SK-N-SH (cell line): ENCODE data around the gene FNDC10. TPM values are rescaled to one million over a fixed set of nuclear protein-coding genes. Genes with fewer than 3 reads are reported as not detected.

ENCODE experiments used
- CTCF ChIA-PET: fragments of 300-600, 350-600 bp; formaldehyde crosslinking; extraction: SDS; loops from one replicate; lab custom pipeline; 2021; lab: Yijun Ruan, JAX
- POLR2A ChIA-PET: fragments of 350-600 bp; sonication (Branson Sonifier 250); formaldehyde crosslinking; extraction: SDS; loops from one replicate; lab custom pipeline; 2020; ENCODE audit warnings: antibody characterized with exemption, inconsistent platforms; lab: Yijun Ruan, JAX
- DNase-seq: peaks from one replicate; pipeline ENCODE4 v3.0.0; 2012
- H2AFZ ChIP-seq: fragments of 200-600 bp; sonication (generic); 2 replicates; pipeline ENCODE4 v1.8.1; 2016; ENCODE audit warnings: antibody characterized with exemption, mild to moderate bottlenecking, low read depth
- H3F3A ChIP-seq: fragments of 200-600 bp; sonication (generic); replicated peaks from 2 replicates; pipeline ENCODE3; 2016; ENCODE audit warnings: antibody characterized with exemption, mild to moderate bottlenecking; ENCODE audit not compliant: insufficient read depth
- H3K27ac ChIP-seq, 2 experiments: fragments of 200-500 bp in 1 of 2; fragments of 200-600 bp in 1 of 2; sonication (Bioruptor generic) in 1 of 2; sonication (generic), shearing (Covaris generic) in 1 of 2; 2 replicates each; pipeline versions ENCODE4 v1.5.1 to v1.6.1; 2014 to 2016; ENCODE audit warnings: low read depth in 2 of 2, inconsistent platforms in 1 of 2, low read length in 1 of 2, mild to moderate bottlenecking in 1 of 2, mixed read lengths in 1 of 2
- H3K27me3 ChIP-seq: fragments of 200-600 bp; sonication (generic), shearing (Covaris generic); 2 replicates; pipeline ENCODE4 v1.6.1; 2016; ENCODE audit warnings: mixed run types; ENCODE audit not compliant: insufficient read depth
- H3K36me3 ChIP-seq, 2 experiments: fragments of 200-500 bp in 1 of 2; fragments of 200-600 bp in 1 of 2; sonication (Bioruptor generic) in 1 of 2; sonication (generic) in 1 of 2; replicated peaks in 1 of 2; 2 replicates each; pipeline versions ENCODE3 to v1.5.1; 2014 to 2016; ENCODE audit warnings: low read length in 1 of 2, mild to moderate bottlenecking in 1 of 2; ENCODE audit not compliant: insufficient read depth in 2 of 2, control insufficient read depth in 1 of 2
- H3K4me1 ChIP-seq, 2 experiments: fragments of 200-500 bp in 1 of 2; fragments of 200-600 bp in 1 of 2; sonication (Bioruptor generic) in 1 of 2; sonication (generic), shearing (Covaris generic) in 1 of 2; 2 replicates each; pipeline versions ENCODE4 v1.5.1 to v1.6.1; 2014 to 2016; ENCODE audit warnings: low read depth in 1 of 2, low read length in 1 of 2, mixed run types in 1 of 2; ENCODE audit not compliant: insufficient read depth in 2 of 2, control insufficient read depth in 1 of 2
- H3K4me2 ChIP-seq: fragments of 200-600 bp; sonication (generic), shearing (Covaris generic); 2 replicates; pipeline ENCODE4 v1.6.1; 2017; ENCODE audit warnings: mixed run types
- H3K4me3 ChIP-seq, 2 experiments: fragments of 200-500 bp in 1 of 2; fragments of 200-600 bp in 1 of 2; sonication (Bioruptor generic) in 1 of 2; sonication (generic), shearing (Covaris generic) in 1 of 2; 2 replicates each; pipeline versions ENCODE4 v1.5.1 to v1.8.1; 2014 to 2016; ENCODE audit warnings: low read depth in 2 of 2, inconsistent platforms in 1 of 2, low read length in 1 of 2, mild to moderate bottlenecking in 1 of 2, mixed read lengths in 1 of 2, moderate library complexity in 1 of 2
- H3K79me2 ChIP-seq: fragments of 200-600 bp; sonication (generic); 2 replicates; pipeline ENCODE4 v1.8.1; 2017; ENCODE audit warnings: mild to moderate bottlenecking; ENCODE audit not compliant: insufficient read depth
- H3K9ac ChIP-seq: fragments of 200-600 bp; sonication (generic); 2 replicates; pipeline ENCODE4 v1.6.1; 2017; ENCODE audit warnings: mixed run types
- H3K9me2 ChIP-seq: fragments of 200-600 bp; sonication (generic); 2 replicates; pipeline ENCODE4 v1.6.1; 2017; ENCODE audit warnings: mixed run types
- H3K9me3 ChIP-seq: fragments of 200-600 bp; sonication (generic); 2 replicates; pipeline ENCODE4 v1.6.1; 2017; ENCODE audit warnings: mixed run types, mild to moderate bottlenecking, moderate library complexity
- H4K20me1 ChIP-seq: fragments of 200-600 bp; sonication (generic); 2 replicates; pipeline ENCODE4 v1.6.1; 2017; ENCODE audit warnings: mild to moderate bottlenecking, mixed run types; ENCODE audit not compliant: insufficient read depth
- CHD2 ChIP-seq: fragments of 150-350 bp; IDR thresholded peaks from 2 replicates; pipeline ENCODE4 v1.6.1; 2018; ENCODE audit warnings: low read length; ENCODE audit not compliant: partially characterized antibody
- CTCF ChIP-seq: fragments of 200-600 bp; sonication (generic); IDR thresholded peaks from 2 replicates; pipeline ENCODE4 v1.6.1; 2017; ENCODE audit warnings: antibody characterized with exemption, mild to moderate bottlenecking, moderate library complexity
- FOSL2 ChIP-seq: IDR thresholded peaks from 2 replicates; pipeline ENCODE4 v1.4.0; 2012; ENCODE audit warnings: low read depth, mild to moderate bottlenecking, moderate library complexity, borderline replicate concordance
- GABPA ChIP-seq: IDR thresholded peaks from 2 replicates; pipeline ENCODE4 v1.4.0; 2012; ENCODE audit warnings: low read depth, mild to moderate bottlenecking
- GATA2 ChIP-seq: sonication (generic); formaldehyde crosslinking; IDR thresholded peaks from 2 replicates; pipeline ENCODE4 v1.5.0; 2020; ENCODE audit warnings: mild to moderate bottlenecking, missing genetic modification reagents
- JUND ChIP-seq: IDR thresholded peaks from 2 replicates; pipeline ENCODE4 v1.4.0; 2012
- MEF2A ChIP-seq: IDR thresholded peaks from 2 replicates; pipeline ENCODE4 v1.4.0; 2012; ENCODE audit warnings: low read depth, borderline replicate concordance
- MXI1 ChIP-seq: IDR thresholded peaks from 2 replicates; pipeline ENCODE4 v1.6.1; 2012; ENCODE audit warnings: mild to moderate bottlenecking, low read depth, low read length, improper control_type of control experiment
- PBX3 ChIP-seq: IDR thresholded peaks from 2 replicates; pipeline ENCODE4; 2012
- RAD21 ChIP-seq: IDR thresholded peaks from 2 replicates; pipeline ENCODE4 v1.6.1; 2012; ENCODE audit warnings: mild to moderate bottlenecking, low read length
- RCOR1 ChIP-seq: fragments of 150-350 bp; IDR thresholded peaks from 2 replicates; pipeline ENCODE4 v1.6.1; 2017; ENCODE audit warnings: antibody characterized with exemption, low read length
- RXRA ChIP-seq: IDR thresholded peaks from 2 replicates; pipeline ENCODE4 v1.4.0; 2012; ENCODE audit warnings: low read depth, mild to moderate bottlenecking, borderline replicate concordance
- ZBTB33 ChIP-seq: IDR thresholded peaks from 2 replicates; pipeline ENCODE4 v1.4.0; 2012; ENCODE audit warnings: low read depth, borderline replicate concordance
- WGBS: methylation state at CpG from one replicate; pipeline ENCODE4 v1.1.6; 2017; ENCODE audit warnings: low lambda C conversion rate; 5-methylcytosine and 5-hydroxymethylcytosine counted together
- polyA plus RNA-seq, 3 experiments: library from polyadenylated mRNA; depleted of rRNA; stranded (reverse); fragments of >200 nt; gene quantifications; 2 replicates each; pipeline ENCODE4 v1.2.3, GENCODE V29; 2012

Gene FNDC10
- polyA plus RNA-seq, 1 of the 3 experiments (the other 2 are of a cell fraction) = 6.7 TPM

GRCh38 chr1:1551524-1552262 is 48.2 kb downstream of the FNDC10 start:
- H3K4me3 ChIP-seq = no peak overlapping the region
- H3K9me3 ChIP-seq = no peaks in the 10 kb centered on the region
- ChIA-PET CTCF (interaction anchor here (0.7 kb wide), 1 partner anchor 47 kb away, joined by 3 read pairs; no protein-coding TSS in a partner anchor), POLR2A (no interaction called here)
- H3K79me2 ChIP-seq = peaks cover 64% of the 10 kb centered on the region
- no peak overlapping the region; a peak in 1 of 4 replicates for H3K27ac ChIP-seq
- H4K20me1 ChIP-seq = peaks cover 11% of the 10 kb centered on the region; the same call in 1 of the 2 replicates
- peaks cover 0 to 7% of the 10 kb centered on the region in 2 experiments for H3K36me3 ChIP-seq
- H2AFZ ChIP-seq = no peak overlapping the region
- no peak for DNase-seq
- H3K9me2 ChIP-seq = no peaks in the 10 kb centered on the region
- H3K4me1 ChIP-seq = peaks cover 0 to 5% of the 10 kb centered on the region in 2 experiments; a peak in 1 of 4 replicates
- no peaks in the 10 kb centered on the region for H3F3A ChIP-seq
- no peaks in the 10 kb centered on the region for H3K27me3 ChIP-seq
- 87% methylated on average over 17 of the region's 33 CpGs for WGBS
- H3K4me2 ChIP-seq = no peak overlapping the region
- no peak overlapping the region for H3K9ac ChIP-seq
- no peak for TF ChIP-seq FOSL2
- TF ChIP-seq GATA2 (CRISPR knock-in tag) = no peak
- no peak for TF ChIP-seq MEF2A
- TF ChIP-seq PBX3 = no peak
- TF ChIP-seq MXI1 = no peak
- TF ChIP-seq JUND = no peak

- peaks cover 0 to 6% of the 10 kb centered on the region in 2 experiments for H3K36me3 ChIP-seq
- 94% methylated on average over 6 of the region's 15 CpGs for WGBS
- H3K79me2 ChIP-seq = peaks cover 61% of the 10 kb centered on the region
- TF ChIP-seq MEF2A (no peak), RXRA (no peak), ZBTB33 (no peak), JUND (no peak), RAD21 (peak; percentile 19; the same call in 1 of the 2 replicates), CTCF (peak; percentile 43; the same call in 1 of the 2 replicates), RCOR1 (no peak), GABPA (no peak), CHD2 (no peak)
- H3K4me1 ChIP-seq = peaks cover 0 to 9% of the 10 kb centered on the region in 2 experiments; a peak in 1 of 4 replicates
- H3K27me3 ChIP-seq = no peaks in the 10 kb centered on the region
- H3K4me2 ChIP-seq = no peak overlapping the region
- H3K4me3 ChIP-seq = no peak overlapping the region; a peak in 1 of 4 replicates
- CTCF ChIA-PET = interaction anchor here (0.6 to 0.7 kb wide), 2 partner anchors 46 to 52 kb away, joined by 3 read pairs; no protein-coding TSS in a partner anchor
- peak overlapping the region in 1 of 2 experiments; percentile 17; a peak in 1 of 4 replicates for H3K27ac ChIP-seq
- peak; percentile 62 for DNase-seq
- H2AFZ ChIP-seq = no peak overlapping the region
- H3K9me3 ChIP-seq = no peaks in the 10 kb centered on the region
- H3F3A ChIP-seq = no peaks in the 10 kb centered on the region
- no peaks in the 10 kb centered on the region for H3K9me2 ChIP-seq
- H3K9ac ChIP-seq = no peak overlapping the region
- POLR2A ChIA-PET = no interaction called here
- peaks cover 11% of the 10 kb centered on the region; the same call in 1 of the 2 replicates for H4K20me1 ChIP-seq
Observed at GRCh38 chr1:1550591-1551432, 49.1 kb downstream of the FNDC10 start.
